DMS 273 treated with DMSO at 0.1 percent for 48 hours (cell line): ENCODE measurements around the gene KPNA1.

Experiments used
- DNase-seq: peaks from one replicate; lab custom pipeline; 2025; lab: John Stamatoyannopoulos, UW

Gene KPNA1

DNA sequence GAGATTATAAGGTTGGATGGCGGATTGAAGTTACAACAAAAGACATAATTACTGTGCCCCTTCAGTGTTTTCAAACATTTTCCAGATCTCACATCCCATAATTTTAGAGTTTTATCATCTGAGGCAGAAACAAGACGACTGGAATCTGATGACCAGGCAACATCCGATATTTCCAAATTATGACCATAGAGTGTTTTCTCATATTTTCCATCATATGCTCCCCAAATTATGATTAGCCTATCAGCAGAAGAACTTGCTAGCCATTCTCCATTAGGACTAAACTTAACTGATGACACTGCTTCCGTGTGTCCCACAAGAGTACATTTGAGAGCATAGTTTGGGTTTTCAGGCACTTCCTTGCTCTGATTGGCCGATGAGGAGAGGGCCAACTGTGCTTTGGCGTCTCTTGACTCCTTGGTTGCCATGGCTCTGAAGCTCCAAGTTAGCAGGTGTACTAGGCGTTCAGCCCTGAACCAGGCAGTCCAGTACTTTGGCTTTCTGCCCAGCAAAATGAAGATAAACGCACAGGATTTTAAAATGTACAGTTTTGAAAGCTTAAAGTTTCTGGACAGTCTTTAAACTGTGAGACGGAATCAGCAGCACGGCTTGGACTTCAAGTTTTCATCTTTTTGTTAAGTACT, 99.5 kb downstream of the KPNA1 start:
- no peak for DNase-seq

DNA sequence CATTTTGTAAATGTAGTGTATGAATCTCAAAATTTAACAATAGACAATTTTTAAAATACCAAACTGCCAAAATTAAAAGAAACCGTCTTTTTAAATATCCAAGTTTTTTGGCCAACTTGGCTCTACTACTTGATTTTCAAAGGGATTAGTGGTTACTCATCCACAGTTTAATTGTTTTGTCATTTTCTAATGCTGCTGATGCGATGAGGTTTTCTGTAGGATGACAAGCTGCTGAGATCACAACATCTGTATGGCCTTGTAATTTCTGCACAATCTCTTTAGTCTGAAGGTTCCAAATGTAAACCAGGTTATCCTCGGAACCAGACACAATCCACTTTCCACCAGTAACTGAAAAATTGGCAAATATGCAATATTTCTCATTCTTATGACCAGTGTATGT, 100.3 kb downstream of the KPNA1 start:
- DNase-seq: no peak

DNA sequence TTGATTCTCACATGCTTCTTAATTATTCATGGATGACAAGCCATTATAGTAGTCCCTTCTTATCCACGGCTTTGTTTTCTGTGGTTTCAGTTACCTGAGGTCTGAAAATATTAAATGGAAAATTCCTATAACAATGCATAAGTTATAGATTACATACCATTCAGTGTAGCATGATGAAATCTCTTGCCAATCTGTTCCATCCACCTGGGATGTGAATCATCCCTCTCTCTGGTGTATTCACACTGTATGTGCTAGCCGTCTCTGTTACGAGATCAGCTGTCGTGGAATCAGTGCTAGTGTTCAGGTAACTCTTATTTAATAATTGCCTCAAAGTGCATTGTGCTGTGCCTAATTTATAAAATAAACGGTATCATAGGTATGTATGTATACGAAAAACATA, 104.1 kb downstream of the KPNA1 start:
- no peak for DNase-seq

DNA sequence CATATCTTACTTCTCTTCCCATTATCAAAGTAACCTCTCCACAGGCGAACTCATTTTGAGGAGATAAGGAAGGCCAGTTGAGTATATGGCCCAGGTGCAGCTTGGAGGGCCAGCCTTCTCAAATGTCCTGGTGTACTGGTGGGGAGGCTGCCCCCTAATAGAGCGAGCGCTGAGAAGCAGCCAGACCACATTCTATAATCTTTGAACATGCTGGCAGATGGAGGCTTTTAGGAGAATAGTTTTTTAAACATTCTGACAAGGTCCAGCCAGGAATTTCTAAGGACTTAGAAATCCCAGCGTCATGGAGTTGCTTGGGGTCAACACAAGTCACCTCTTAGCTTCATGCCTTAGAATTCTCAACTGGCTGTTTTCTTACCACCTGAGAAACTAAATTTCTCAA, 104.6 kb downstream of the KPNA1 start:
- no peak for DNase-seq

DNA sequence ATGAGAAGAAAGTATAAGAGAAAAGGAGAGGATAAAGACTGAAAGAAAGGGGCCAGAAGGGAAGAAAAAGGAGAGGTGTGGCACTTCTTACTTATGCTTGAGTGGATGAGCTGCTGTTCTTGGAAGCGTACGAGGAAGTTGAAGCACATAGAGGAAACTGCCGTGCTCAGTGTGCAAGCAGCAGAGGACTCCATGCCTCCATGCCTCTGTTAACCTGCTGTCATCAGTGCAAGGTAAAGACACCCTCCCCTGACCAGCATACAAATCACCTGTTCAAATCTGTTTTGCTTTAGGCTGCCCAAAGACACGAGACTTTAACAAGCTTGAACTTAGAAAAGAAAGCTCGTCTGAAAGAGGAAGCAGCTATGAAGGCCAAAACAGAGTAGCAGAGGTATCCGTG, 105.3 kb downstream of the KPNA1 start:
- DNase-seq: no peak

DNA sequence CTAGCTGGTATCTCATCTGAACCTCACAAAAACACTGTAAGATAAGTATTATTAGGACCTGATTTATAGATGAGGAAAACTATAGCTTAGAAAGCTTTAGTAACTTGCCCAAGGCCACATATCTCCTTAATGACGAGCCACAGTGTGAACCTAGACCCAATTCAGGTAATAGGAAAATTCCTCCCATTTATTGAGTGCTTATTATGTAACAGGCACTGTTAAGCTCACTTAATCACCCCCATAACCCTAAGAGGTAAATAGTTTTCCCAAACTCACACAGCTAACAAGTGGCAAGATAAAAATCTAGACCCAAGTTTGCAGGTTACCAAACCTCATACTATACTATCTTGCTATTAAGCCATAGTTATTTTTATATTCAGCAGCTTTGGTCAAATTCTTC, 106.8 kb downstream of the KPNA1 start:
- DNase-seq: no peak

DNA sequence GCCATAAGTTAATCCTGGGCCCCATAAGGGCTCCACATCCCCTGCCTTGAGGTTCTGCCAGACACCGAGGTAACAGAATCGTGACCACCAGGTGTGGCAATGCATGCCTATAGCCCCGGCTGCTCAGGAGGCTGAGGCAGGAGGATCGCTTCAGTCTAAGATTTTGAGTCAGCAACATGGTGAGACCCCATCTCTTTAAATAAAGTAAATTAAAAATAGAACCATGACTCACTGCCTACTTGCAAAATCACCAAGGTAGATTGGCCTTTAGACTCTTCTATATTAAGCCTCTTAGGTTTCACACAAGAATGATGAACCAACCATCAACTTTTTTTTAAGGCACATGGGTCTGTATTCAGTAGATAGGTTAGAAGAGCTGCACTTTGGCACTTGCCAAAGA, 108.5 kb downstream of the KPNA1 start:
- DNase-seq: no peak

DNA sequence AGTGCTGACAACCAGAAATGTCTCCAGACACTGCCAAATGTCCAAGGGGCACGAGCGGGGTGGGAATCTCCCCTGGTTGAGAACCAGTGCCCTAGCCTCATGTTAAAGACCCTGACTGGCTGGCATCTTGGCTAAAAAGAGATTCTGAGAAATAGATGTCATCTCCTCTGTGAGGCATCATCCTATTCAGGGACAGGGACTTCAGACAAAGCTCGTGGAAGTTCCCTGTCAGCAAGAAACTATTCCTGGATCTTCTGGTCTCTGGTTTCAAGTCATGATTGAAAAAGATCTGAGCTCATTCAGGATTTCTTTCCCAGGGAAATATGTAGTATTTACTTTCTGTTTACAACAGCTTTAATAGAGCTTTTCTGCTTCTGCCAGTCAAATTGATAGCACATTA, 109.7 kb downstream of the KPNA1 start:
- no peak for DNase-seq

DNA sequence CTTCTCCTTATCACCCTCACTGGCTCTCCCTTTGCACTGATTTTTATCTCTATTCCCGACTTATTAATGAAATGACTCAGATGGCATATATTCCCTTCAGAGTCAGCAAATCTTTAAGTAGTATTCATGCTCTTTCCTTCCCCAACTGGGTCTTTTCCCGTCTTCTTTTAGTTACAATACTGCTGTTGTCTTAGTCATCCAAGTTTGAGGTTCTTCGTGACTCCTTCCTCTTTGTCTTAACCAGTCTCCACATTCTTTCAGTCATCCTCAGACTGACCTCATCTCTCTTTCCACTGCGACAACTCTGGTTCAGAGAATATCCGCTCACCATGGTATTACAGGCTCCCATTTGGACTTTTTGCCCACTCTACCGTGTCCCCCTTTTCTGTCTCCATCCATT, 111.2 kb downstream of the KPNA1 start:
- no peak for DNase-seq

DNA sequence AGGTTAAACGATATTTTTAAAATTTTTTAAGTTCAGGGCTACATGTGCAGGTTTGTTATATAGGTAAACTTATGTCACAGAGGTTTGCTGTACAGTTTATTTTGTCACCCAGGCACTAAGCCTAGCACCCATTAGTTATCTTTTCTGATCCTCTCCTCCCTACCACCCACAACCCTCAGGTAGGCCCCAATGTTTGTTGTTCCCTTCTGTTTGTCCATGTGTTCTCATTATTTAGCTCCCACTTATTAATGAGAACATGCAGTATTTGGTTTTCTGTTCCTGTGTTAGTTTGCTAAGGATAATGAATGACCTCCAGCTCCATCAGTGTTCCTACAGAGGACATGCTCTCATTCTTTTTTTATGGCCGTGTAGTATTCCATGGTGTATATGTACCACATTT, 115.8 kb downstream of the KPNA1 start:
- no peak for DNase-seq

DNA sequence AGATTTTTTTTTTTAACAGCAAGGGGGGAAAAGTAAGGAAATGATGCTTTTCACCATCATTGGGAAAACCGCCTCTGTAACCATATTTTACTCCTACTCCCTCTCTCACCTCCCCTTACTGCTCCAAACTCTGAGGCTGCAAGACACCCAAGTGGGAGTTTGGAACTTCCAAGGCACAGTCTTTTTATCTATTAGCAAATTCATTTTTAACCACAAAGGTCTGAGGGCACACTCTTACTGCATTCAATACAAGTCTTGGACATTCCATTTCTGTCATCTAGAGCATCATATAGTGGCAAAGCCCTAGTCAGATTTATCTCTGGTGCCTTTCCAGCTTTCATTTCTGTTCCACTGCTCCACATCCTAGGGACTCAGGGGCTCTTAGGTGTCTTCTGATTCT, 117.5 kb downstream of the KPNA1 start:
- no peak for DNase-seq

DNA sequence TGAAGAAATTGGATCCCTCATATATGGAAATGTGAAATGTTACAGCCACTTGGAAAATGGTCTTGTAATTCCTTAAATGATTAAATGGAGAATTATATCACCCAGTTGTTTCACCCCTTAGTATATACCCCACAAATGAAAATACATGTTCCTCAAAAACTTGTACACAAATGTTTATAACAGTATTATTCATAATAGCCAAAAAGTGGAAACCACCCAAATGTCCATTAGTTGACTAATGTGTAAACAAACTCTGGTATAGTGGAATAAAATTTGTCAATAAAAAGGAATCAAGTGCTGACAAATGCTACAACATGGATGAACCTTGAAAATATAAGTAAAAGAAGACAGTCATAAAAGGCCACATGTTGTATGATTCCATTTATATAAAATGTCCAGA, 118.2 kb downstream of the KPNA1 start:
- no peak for DNase-seq

DNA sequence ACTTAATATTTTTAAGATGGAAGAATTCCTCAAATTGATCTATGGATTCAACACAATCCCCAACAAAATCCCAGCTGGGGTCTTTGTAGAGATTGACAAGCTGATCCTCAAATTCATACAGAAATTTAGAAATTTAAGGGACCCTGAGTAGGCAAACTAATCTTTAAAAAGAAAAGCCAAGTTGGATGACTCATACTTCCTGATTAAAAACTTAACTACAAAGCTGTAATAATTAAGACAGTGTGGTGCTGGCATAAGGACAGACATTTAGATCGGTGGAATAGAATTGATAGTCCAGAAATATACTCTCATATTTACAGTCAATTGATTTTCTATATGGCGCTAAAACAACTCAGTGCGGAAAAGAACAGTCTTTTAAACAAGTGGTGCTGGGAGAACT, 119.2 kb downstream of the KPNA1 start:
- DNase-seq: no peak

DNA sequence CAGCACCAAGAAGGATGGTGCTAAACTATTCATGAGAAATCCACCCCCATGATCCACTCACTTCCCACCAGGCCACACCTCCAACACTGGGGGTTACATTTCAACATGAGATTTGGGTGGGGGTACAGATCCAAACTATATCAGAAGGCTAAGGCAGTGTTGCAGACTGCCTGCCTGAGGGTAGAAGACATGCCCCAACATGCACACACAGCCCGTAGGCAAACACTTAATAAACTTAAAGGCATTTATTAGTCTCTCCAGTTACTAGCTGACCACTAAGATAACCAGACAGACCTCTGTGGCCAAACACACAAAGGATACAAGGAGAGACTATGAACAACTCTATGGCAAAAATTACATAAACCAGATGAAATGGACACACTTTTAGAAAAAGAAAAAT, 120.6 kb downstream of the KPNA1 start:
- no peak for DNase-seq

DNA sequence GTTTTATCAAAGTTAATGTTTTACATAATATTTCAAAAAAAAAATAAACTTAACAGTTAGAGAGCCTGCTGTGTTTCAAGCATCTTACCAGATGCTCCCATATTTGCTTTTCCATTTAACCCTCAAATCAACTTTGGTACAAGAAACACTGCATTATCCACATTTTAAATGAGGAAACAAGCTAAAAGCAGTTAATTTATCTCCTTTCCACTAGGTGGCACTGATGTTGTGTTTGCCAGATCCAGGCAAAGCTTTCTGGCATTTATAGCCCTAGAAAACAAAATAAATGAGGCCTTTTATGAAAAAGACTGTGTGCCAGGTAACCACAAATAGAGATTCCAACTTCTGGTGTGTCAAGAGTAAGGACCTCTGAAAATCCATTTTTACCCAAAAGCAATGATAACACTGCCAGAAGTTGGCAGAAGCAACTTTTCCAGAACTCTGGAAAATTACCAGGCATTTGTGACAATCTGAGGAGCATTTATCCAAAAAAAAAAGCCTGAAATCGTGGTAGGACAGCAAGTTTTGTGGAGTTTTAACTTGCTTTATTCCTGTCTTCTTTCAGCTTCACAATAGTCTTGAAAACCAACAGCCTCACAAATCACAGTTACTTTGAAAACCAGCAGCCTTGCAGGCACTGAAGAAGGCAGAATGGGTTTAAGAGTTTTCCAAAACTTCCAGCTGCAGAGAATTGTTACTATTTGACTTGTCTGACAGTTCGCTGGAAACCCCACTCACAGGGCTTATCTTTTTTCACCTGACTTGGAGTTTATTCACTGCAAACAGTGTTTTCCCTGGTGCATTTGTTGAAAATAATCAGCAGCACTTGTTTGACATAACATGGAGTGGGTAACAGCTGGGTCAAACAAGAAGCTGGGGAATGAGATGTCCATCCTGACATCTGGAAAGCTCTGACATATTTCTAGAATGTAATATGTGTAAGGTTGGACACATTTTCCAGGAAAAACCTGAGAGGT, 121.6 kb downstream of the KPNA1 start:
- DNase-seq: peak; percentile 15

DNA sequence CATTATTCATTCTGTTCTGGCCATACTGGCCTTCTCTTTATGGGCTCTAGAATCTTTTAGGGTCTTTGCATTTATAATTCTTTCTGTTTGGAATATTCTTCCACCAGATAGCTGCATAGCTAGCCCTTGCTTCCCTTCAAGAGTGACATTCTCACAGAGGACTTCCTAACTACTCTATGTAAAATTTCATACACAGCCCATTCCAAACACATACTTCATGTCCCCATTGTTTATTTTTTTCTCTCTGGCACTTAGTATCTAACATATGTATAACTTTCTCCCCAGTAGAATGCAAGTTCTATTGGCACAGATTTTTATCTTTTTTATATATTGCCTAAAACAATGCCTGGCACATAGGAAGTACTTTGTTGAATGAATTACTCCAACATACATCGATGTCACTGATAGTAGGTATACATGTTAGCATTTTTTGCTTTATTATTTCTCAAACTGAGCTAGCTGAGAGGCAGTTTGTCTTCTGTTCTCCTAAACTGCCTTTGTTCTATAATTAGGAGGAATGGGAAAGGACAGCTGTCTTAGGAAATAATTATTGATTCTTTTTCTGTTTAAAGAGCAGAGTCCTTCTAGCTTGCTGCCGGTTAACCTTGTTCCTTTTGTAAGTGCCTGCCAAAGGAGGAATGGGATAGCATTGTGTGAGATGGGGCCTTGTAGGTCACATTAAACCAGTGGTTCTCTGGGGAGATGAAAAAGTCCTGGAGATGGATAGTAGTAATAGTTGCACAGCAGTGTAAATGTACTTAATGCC, 122.9 kb downstream of the KPNA1 start:
- no peak for DNase-seq

DNA sequence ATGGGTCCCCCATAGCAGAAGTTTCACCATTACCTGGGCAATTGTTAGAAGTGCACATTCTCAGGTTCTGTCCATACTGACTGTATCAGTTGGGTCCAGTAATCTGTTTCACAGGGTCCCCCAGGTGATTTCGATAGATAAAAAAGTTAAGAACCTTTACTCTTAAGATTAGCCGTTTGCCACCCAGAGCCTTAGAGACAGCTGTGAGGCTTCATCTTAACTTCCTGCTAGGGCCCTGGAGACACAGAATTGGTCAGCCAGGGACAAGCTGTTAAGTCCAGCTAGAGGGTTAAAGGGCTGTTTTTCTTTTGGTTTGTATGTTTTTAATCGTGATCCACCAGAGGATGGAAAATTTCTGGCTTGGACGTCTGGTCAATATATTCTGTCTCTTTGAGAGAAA, 124.1 kb downstream of the KPNA1 start:
- DNase-seq: no peak

DNA sequence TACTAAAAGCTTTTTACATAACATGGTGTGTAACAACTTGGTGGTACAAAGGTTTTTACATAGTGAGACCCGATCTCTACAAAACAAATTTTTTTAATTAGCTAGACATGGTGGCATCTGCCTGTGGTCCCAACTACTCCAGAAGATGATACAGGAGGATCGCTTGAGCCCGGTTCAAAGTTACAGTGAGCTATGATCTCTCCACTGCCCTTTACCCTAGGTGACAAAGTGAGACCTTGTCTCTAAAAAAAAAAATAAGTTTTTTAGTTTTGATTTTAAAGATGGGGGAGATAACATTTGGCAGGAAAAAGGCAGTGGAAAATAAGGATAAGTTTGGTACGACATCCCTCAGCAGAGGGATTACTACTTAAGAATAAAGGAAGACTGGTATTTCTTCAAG, 124.8 kb downstream of the KPNA1 start:
- DNase-seq: no peak

DNA sequence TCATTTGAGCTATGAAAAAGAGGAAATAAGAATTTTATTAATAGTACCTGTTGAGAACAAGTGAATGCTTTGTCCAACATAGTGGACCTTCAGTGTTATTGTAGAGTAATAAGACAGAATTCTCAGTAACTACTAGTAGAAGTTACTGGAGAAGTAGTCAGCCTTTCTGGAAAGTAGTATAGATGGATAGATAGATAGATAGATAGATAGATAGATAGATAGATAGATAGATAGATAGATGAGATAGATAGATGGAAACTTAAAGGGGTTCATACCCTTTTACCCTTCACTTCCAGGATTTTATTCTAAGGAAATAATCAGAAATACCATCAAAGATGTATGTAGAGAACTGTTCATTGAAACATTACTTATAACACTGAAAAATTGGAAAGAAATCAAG, 125.5 kb downstream of the KPNA1 start:
- DNase-seq: no peak

DNA sequence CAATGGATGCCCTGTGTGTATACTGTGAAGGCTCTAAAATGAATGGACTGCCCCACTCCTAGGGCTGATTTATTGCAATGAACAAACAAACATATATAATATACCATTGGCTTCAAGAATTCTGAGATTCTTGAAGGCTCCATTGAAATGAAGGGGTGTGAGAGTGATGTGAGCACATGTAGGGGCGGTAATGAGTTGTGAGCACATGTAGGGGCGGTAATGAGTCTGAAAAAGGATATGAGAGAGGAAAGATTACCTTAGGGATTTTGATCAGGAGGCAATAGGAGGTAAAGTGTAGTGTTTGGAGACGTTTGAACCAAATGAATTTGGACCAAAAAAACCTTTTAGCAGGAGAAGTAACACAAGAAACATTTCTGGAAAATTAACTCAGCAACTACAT, 127.0 kb downstream of the KPNA1 start:
- DNase-seq: no peak

DNA sequence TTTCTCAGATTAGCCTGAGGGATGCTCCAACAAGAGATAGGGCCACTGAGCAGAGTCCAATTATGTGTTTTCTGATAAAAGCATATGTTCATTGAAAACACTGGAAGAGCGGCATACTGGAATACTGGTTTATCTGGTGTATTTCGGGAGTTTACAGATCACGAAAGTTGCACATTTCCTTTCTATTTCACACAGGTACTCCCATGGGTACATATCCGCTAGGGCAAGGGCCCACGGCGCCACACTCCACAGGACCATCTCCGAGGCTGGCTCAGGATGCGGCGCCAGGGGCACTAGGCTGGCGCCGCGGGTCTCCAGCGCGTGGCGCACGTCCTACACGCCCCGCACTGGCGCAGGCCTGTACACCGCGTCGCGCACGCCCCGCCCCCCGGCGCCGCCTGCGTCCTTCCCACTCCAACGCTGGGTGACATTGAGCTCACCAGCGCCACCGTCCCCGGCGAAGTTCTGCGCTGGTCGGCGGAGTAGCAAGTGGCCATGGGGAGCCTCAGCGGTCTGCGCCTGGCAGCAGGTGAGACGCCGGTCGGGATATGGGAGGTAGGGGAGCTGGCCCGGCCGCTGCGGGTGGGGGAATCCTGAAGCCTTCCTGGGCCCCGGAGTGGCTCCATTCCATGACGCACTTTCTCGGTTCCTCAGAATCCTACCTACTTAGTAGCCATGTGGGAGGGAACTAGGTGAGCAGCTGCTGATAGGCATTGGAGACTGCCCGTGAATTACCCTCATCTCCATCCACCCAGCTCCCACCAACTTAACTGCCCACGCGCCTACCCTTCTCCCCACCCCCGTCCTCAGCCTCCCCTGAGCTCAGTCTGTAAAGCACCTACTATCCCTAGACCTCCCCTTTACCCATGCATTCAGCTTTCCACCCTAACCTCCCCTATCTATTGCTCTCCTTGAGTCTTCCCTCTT, 130.7 kb downstream of the KPNA1 start, which contains the start of gene FAM162A:
TSS of gene FAM162A (plus strand) at position 412 of the 927 bp plus-strand sequence. CDS start at position 496, 84 bp downstream.
- peak; percentile 96 for DNase-seq
